Measurements from ENCODE around the gene YPEL2. TPM values are rescaled to one million over a fixed set of nuclear protein-coding genes. Genes with fewer than 3 reads are reported as not detected.

Gene YPEL2
- total RNA-seq, 1 experiment from 2014 or later = 2.9 TPM

GRCh38 chr17:59427425-59427921 is 96.0 kb downstream of the YPEL2 start:
- no peaks in the 10 kb centered on the region for H3K9me3 Mint-ChIP-seq (ENCODE audit: unreplicated experiment)
- no TSS peak for BruUV-seq (replicated peaks)
- no peaks in the 10 kb centered on the region for H3K27me3 Mint-ChIP-seq (ENCODE audit: insufficient read depth, unreplicated experiment)
- peaks cover 14% of the 10 kb centered on the region for H3K4me1 ChIP-seq
- H3K9me3 ChIP-seq = no peaks in the 10 kb centered on the region
- H3K36me3 ChIP-seq (ENCODE audit: control insufficient read depth, insufficient read depth, low read length) = no peaks in the 10 kb centered on the region
- TF ChIP-seq, protein P1, sequence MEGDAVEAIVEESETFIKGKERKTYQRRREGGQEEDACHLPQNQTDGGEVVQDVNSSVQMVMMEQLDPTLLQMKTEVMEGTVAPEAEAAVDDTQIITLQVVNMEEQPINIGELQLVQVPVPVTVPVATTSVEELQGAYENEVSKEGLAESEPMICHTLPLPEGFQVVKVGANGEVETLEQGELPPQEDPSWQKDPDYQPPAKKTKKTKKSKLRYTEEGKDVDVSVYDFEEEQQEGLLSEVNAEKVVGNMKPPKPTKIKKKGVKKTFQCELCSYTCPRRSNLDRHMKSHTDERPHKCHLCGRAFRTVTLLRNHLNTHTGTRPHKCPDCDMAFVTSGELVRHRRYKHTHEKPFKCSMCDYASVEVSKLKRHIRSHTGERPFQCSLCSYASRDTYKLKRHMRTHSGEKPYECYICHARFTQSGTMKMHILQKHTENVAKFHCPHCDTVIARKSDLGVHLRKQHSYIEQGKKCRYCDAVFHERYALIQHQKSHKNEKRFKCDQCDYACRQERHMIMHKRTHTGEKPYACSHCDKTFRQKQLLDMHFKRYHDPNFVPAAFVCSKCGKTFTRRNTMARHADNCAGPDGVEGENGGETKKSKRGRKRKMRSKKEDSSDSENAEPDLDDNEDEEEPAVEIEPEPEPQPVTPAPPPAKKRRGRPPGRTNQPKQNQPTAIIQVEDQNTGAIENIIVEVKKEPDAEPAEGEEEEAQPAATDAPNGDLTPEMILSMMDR (IDR thresholded peaks at IDR 0.05; ENCODE audit: insufficient read depth in 1 of 2, low read depth in 1 of 2, low read length in 1 of 2, severe bottlenecking in 1 of 2, unreplicated experiment in 1 of 2) = no peak
- POLR2A ChIA-PET = interaction anchor here (0.6 kb wide), 1 partner anchor 280 kb away, joined by 3 read pairs; the partner anchor contains the start of gene PTRH2
- no peak overlapping the region for H3K4me3 ChIP-seq (ENCODE audit: low read depth, low read length)
- no peaks in the 10 kb centered on the region for H3K27me3 ChIP-seq (replicated peaks; ENCODE audit: control insufficient read depth, insufficient read depth, low read length)
- intact Hi-C loops (cut with micrococcal nuclease; ENCODE audit: unreplicated experiment) = no loop called here
- DNase-seq = no peak
- no peak overlapping the region for H3K27ac Mint-ChIP-seq (ENCODE audit: unreplicated experiment)
- no peaks in the 10 kb centered on the region for H3K36me3 Mint-ChIP-seq (ENCODE audit: insufficient read depth, unreplicated experiment)
- H3K4me1 Mint-ChIP-seq (ENCODE audit: low read depth, unreplicated experiment) = peaks cover 7% of the 10 kb centered on the region
- H3K4me3 Mint-ChIP-seq (ENCODE audit: unreplicated experiment) = no peak overlapping the region
- CTCF ChIA-PET = interaction anchor here (0.7 kb wide), 1 partner anchor 104 kb away, joined by 3 read pairs; no protein-coding TSS in a partner anchor

- Mint-ChIP-seq H3K27me3 (ENCODE audit: insufficient read depth, unreplicated experiment) (no peaks in the 10 kb centered on the region), H3K4me1 (ENCODE audit: low read depth, unreplicated experiment) (peaks cover 7% of the 10 kb centered on the region), H3K27ac (ENCODE audit: unreplicated experiment) (no peak overlapping the region), H3K36me3 (ENCODE audit: insufficient read depth, unreplicated experiment) (no peaks in the 10 kb centered on the region), H3K4me3 (ENCODE audit: unreplicated experiment) (no peak overlapping the region), H3K9me3 (ENCODE audit: unreplicated experiment) (no peaks in the 10 kb centered on the region)
- no peaks in the 10 kb centered on the region for H3K27me3 ChIP-seq (replicated peaks; ENCODE audit: control insufficient read depth, insufficient read depth, low read length)
- H3K4me3 ChIP-seq (ENCODE audit: low read depth, low read length) = no peak overlapping the region
- TF ChIP-seq, protein P1 (IDR thresholded peaks at IDR 0.05; ENCODE audit: insufficient read depth in 1 of 2, low read depth in 1 of 2, low read length in 1 of 2, severe bottlenecking in 1 of 2, unreplicated experiment in 1 of 2) = no peak
- BruUV-seq (replicated peaks) = no TSS peak
- DNase-seq = no peak
- H3K4me1 ChIP-seq = peaks cover 14% of the 10 kb centered on the region
- no peaks in the 10 kb centered on the region for H3K9me3 ChIP-seq
- POLR2A ChIA-PET = no interaction called here
- no peaks in the 10 kb centered on the region for H3K36me3 ChIP-seq (ENCODE audit: control insufficient read depth, insufficient read depth, low read length)
- CTCF ChIA-PET = interaction anchor here (0.7 kb wide), 1 partner anchor 104 kb away, joined by 3 read pairs; no protein-coding TSS in a partner anchor
- intact Hi-C loops (cut with micrococcal nuclease; ENCODE audit: unreplicated experiment) = no loop called here
These were observed 96.5 kb downstream of the YPEL2 start for GRCh38 chr17:59427996-59428395.

- DNase-seq = no peak
- Mint-ChIP-seq H3K27me3 (ENCODE audit: insufficient read depth, unreplicated experiment) (no peaks in the 10 kb centered on the region), H3K4me1 (ENCODE audit: low read depth, unreplicated experiment) (peaks cover 7% of the 10 kb centered on the region), H3K9me3 (ENCODE audit: unreplicated experiment) (no peaks in the 10 kb centered on the region), H3K4me3 (ENCODE audit: unreplicated experiment) (no peak overlapping the region), H3K27ac (ENCODE audit: unreplicated experiment) (no peak overlapping the region), H3K36me3 (ENCODE audit: insufficient read depth, unreplicated experiment) (no peaks in the 10 kb centered on the region)
- Histone ChIP-seq H3K4me1 (peaks cover 14% of the 10 kb centered on the region), H3K27me3 (replicated peaks; ENCODE audit: control insufficient read depth, insufficient read depth, low read length) (no peaks in the 10 kb centered on the region), H3K4me3 (ENCODE audit: low read depth, low read length) (no peak overlapping the region), H3K9me3 (no peaks in the 10 kb centered on the region), H3K36me3 (ENCODE audit: control insufficient read depth, insufficient read depth, low read length) (no peaks in the 10 kb centered on the region)
- BruUV-seq (replicated peaks) = no TSS peak
- POLR2A ChIA-PET = no interaction called here
- intact Hi-C loops (cut with micrococcal nuclease; ENCODE audit: unreplicated experiment) = no loop called here
- TF ChIP-seq, protein P1 (IDR thresholded peaks at IDR 0.05; ENCODE audit: insufficient read depth in 1 of 2, low read depth in 1 of 2, low read length in 1 of 2, severe bottlenecking in 1 of 2, unreplicated experiment in 1 of 2) = no peak
- CTCF ChIA-PET = interaction anchor here (1.6 kb wide), 1 partner anchor 99 kb away, joined by 5 read pairs; no protein-coding TSS in a partner anchor
These were observed 97.5 kb downstream of the YPEL2 start for GRCh38 chr17:59428916-59429485.

Measured in Caco-2 (cell line).